HepG2 (cell line): ENCODE data around the gene TSN.
A peak's percentile ranks its signal among the peaks of the same experiment; 100 is the strongest.

Experiments
- ARNT ChIP-seq: fragments of 450-650 bp; IDR thresholded peaks from 2 replicates; pipeline ENCODE4 v1.6.1; 2017
- DPF2 ChIP-seq: sonication (generic); formaldehyde crosslinking; IDR thresholded peaks from 2 replicates; pipeline ENCODE4 v1.4.0; 2020; ENCODE audit warnings: mild to moderate bottlenecking, low read depth, missing genetic modification reagents, borderline replicate concordance
- JUN ChIP-seq: sonication (generic); formaldehyde crosslinking; IDR thresholded peaks from 2 replicates; pipeline ENCODE4 v1.4.0; 2020; ENCODE audit warnings: mild to moderate bottlenecking, missing genetic modification reagents
- MAZ ChIP-seq, 2 experiments: sonication (generic) in 1 of 2; formaldehyde crosslinking in 1 of 2; IDR thresholded peaks; 2 replicates each; pipeline versions ENCODE4 v1.5.0 to v1.6.1; 2012 to 2020; ENCODE audit warnings: low read depth in 2 of 2, mild to moderate bottlenecking in 2 of 2, borderline replicate concordance in 1 of 2, improper control_type of control experiment in 1 of 2, low read length in 1 of 2, missing genetic modification reagents in 1 of 2, moderate library complexity in 1 of 2
- POLR2AphosphoS5 ChIP-seq: IDR thresholded peaks from 2 replicates; pipeline ENCODE4 v1.6.1; 2012; ENCODE audit warnings: low read depth, low read length
- SRY ChIP-seq: sonication (generic); formaldehyde crosslinking; IDR thresholded peaks from 2 replicates; pipeline ENCODE4 v1.8.0; 2022; ENCODE audit warnings: mild to moderate bottlenecking, missing genetic modification reagents
- TF ChIP-seq, protein P1 (sequence below): sonication (generic); formaldehyde crosslinking; IDR thresholded peaks from 2 replicates; pipeline ENCODE4 v1.4.0; 2020; ENCODE audit warnings: missing genetic modification reagents
- TF ChIP-seq, protein P2 (sequence below): sonication (generic); formaldehyde crosslinking; IDR thresholded peaks from 2 replicates; pipeline ENCODE4 v1.5.0; 2020; ENCODE audit warnings: mild to moderate bottlenecking, missing genetic modification reagents, moderate library complexity

DNA sequence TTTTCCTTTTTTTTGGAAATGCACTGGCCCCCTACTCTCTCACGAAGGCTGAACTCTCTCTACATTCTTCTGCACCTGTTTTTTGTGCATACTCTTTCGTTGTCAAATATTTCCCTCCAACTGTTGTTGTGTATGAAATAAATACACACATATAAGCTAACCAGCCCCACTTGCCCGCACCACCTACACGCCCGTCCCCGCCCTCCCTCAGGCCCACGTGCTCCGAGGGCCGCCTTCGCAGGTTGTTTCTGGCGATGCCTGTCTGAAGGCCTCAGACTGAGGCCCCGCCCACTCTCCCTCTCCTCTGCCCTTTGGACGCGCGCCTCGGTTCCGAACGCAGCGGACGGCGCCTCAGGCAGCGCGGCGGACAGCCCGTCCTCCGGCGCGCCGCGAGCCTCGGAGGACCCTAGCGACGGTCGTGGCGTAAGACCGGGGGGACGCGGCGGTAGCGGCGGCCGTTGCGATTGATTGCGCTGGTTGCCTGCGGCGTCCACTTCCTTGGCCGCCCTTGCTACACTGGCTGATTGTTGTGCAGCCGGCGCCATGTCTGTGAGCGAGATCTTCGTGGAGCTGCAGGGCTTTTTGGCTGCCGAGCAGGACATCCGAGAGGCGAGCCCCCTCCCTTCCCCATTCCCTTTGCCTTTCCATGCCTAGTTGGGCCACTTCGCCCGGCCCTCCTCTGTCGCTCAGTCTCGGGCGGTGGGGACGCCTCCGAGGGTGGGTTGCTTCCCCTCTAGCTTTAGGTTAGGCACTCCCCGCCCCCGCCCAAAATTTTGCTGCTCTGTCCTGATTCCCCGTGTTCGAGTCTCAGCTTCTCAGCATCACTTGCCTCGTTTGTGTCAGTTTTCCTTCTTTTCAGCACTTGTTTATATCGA, at the start of gene TSN:
- TF ChIP-seq JUN (peak; percentile 62; the same call in 1 of the 2 replicates), DPF2 (CRISPR knock-in tag) (no peak), MAZ (IDR thresholded peaks at IDR 0.05; ENCODE audit: borderline replicate concordance, low read depth, low read length) (peak; percentile 71; the same call in 1 of the 2 replicates), MAZ (CRISPR knock-in tag; IDR thresholded peaks at IDR 0.05; ENCODE audit: low read depth) (peak; percentile 98), ARNT (no peak), POLR2AphosphoS5 (peak; percentile 89), SRY (CRISPR knock-in tag) (peak; percentile 77; the same call in 1 of the 2 replicates)
- TF ChIP-seq, protein P1, sequence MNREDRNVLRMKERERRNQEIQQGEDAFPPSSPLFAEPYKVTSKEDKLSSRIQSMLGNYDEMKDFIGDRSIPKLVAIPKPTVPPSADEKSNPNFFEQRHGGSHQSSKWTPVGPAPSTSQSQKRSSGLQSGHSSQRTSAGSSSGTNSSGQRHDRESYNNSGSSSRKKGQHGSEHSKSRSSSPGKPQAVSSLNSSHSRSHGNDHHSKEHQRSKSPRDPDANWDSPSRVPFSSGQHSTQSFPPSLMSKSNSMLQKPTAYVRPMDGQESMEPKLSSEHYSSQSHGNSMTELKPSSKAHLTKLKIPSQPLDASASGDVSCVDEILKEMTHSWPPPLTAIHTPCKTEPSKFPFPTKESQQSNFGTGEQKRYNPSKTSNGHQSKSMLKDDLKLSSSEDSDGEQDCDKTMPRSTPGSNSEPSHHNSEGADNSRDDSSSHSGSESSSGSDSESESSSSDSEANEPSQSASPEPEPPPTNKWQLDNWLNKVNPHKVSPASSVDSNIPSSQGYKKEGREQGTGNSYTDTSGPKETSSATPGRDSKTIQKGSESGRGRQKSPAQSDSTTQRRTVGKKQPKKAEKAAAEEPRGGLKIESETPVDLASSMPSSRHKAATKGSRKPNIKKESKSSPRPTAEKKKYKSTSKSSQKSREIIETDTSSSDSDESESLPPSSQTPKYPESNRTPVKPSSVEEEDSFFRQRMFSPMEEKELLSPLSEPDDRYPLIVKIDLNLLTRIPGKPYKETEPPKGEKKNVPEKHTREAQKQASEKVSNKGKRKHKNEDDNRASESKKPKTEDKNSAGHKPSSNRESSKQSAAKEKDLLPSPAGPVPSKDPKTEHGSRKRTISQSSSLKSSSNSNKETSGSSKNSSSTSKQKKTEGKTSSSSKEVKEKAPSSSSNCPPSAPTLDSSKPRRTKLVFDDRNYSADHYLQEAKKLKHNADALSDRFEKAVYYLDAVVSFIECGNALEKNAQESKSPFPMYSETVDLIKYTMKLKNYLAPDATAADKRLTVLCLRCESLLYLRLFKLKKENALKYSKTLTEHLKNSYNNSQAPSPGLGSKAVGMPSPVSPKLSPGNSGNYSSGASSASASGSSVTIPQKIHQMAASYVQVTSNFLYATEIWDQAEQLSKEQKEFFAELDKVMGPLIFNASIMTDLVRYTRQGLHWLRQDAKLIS (CRISPR knock-in tag) = 0 out of 2 replicates have a peak, but pooled peaks have one; percentile 33
- TF ChIP-seq, protein P2, sequence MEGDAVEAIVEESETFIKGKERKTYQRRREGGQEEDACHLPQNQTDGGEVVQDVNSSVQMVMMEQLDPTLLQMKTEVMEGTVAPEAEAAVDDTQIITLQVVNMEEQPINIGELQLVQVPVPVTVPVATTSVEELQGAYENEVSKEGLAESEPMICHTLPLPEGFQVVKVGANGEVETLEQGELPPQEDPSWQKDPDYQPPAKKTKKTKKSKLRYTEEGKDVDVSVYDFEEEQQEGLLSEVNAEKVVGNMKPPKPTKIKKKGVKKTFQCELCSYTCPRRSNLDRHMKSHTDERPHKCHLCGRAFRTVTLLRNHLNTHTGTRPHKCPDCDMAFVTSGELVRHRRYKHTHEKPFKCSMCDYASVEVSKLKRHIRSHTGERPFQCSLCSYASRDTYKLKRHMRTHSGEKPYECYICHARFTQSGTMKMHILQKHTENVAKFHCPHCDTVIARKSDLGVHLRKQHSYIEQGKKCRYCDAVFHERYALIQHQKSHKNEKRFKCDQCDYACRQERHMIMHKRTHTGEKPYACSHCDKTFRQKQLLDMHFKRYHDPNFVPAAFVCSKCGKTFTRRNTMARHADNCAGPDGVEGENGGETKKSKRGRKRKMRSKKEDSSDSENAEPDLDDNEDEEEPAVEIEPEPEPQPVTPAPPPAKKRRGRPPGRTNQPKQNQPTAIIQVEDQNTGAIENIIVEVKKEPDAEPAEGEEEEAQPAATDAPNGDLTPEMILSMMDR (CRISPR knock-in tag) = peak; percentile 3; the same call in 1 of the 2 replicates
